HG03045 (cell line): ENCODE measurements around the gene EIF4B.
A peak's percentile ranks its signal among the peaks of the same experiment; 100 is the strongest.

ENCODE experiments used
- ATAC-seq: cut with Tn5 transposase; IDR thresholded peaks from one replicate; pipeline ENCODE4 v1.9.1; 2021; ENCODE audit warnings: mild to moderate bottlenecking, moderate library complexity; ENCODE audit not compliant: unreplicated experiment

Gene EIF4B

GRCh38 chr12:53067993-53068770 lies 61.9 kb downstream of the EIF4B start:
- ATAC-seq = no peak

DNA sequence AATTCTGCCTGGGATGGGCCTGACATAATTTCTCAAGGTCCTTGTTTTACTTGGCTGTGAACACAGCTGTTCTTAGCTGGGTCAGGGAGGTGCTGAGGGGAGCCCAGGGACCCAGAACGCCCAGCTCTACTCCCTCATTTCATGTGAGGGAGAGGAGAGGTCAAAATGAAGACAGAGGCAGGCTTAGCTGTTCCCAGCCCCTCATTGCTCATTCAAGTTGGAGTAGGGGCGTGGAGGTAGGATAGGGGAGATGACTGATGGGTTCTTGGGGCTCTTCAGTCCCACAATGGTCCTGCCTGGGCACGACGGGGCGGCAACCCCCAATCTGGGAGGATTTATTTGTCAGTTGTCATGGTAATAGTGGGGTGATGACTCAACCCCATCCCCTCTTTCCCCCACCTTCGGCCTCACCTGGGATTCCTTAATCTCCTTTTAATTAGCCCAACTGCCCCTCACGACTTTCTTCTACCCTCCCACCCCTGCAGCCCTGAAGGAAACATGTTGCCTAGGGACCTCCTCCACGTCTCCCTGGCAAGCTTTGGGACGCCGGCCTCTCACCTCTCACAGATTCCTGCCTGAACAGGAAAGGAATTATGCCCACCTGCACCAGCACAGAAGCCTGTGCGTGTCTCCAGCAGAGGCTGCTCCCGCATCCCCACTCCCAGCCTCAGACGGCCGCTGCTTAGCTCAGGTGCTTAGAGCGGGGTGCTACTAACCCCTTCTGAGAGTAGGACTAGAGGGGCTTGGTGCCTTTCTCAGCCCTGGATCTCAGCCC lies 62.7 kb downstream of the EIF4B start:
- ATAC-seq = no peak

DNA sequence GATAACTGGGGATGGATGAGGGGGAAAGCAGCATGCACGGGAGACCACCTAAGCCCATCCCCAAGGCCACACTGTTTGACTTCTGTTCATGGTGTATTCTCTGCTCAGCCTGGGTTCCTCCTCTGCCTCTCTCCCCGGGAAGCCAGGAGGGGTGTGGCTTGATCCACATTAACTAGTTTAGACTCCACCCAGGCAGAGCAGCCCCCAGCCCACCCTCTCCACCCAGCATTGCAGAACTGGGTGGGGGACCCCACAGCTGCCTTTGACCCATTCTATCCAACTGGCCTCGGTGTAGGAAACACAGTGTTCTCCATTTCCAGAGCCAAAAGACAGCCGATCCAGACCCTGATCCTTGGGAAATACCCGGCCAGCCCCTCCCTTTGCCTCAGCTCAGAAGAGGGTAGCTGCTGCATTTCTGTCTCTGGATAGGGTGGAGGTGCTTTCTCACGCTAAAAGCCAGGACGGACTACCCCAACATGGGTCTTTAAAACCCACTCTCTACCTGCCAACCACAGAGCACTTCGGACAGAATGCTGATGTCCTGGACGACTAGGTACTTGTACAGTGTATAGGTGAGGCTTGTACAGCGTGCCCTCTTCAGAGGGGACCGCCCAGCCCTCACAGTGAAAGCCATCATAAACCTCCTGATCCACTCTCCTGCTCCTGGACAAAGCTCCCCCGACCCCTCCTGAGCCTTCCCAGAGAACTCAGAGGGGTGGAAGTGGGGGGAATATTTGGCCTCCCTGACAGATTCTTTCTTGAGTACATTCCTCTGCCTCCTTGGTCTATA lies 63.6 kb downstream of the EIF4B start:
- no peak for ATAC-seq

DNA sequence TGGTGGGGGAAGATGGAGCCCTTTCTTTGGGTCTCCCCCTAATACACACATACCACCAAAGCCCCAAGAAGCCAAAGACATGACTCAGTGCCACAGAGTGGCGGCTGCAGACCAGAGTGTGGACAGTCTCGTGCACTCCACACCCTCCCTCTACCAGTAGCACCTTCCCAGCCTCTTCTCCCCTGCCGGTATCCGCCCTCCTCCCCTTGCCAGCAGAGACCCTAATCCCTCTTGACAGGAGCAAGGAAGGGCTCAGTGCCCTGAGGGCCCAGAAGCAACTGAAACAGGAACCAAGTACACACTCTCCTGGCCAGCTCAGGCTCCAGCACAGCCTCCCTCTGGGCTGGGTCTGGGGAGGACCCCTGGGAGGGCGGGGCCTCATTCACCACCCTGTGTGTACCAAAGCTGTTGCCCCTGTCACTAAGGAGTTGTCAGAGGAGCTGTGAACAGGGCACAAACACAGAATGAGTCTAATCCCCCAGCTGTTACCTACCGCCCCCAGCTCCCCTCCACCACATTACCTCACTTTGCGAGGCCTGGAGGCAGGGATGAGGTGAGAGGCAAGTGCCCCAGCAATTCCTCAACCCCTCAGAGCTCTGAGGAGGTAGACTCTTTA lies 64.7 kb downstream of the EIF4B start:
- ATAC-seq = no peak

GRCh38 chr12:53071591-53072551 lies 65.6 kb downstream of the EIF4B start:
- no peak for ATAC-seq

DNA sequence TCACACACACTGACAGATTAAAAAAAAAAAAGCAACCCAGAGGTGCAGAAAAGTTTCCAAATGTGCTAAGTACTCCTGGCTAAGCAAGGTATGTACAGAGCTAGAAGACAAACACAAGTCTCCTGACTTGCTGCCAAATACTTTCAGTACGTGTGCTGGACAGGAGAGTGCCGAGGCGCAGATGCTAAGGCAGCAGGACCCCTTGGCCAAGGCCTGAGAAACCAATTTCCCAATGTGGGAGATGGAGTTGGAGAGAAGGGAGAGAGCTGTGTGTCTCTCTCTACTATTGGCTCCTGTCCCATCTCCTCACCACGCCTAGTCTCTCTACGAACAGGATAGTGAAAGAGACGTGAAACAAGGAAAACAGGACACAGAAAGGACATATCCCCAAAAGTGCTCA lies 67.6 kb downstream of the EIF4B start:
- no peak for ATAC-seq

DNA sequence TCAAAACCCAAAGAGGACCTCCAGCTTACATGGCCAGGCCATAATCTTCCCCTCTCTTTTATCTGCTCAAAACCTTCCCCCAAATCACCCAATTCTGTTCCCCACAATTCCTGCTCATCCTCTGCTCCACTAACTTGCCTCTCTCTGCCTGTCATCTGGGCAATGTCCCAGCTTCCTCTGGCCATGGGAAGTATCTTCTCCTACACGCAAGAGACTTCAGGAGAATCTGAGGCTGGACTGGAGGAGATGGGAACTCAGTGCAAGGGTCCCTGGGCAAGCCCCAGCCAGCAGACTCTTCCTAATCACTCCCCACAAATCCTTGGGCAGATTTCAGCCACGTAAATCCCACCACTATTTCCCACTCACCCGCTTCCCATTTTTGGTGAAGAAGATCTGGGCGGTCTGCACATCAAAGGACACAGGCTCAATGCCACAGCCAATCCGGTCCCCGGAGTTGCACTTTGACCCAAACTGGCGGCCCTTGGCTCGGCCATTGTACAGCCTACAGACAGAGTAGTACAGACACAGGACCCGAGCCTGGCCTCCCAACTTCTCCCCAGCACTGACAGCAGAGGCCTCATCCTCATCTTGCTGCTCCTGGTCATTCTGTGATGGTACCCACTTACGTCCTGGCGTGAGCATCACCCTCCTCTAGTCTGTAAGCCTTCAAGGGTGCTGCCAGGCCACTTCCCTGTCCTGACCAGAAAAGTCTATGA lies 68.2 kb downstream of the EIF4B start:
- ATAC-seq = no peak

- ATAC-seq = no peak
Observed at GRCh38 chr12:53074999-53075370, 68.7 kb downstream of the EIF4B start.

GRCh38 chr12:53076461-53076860 lies 70.2 kb downstream of the EIF4B start:
- no peak for ATAC-seq

DNA sequence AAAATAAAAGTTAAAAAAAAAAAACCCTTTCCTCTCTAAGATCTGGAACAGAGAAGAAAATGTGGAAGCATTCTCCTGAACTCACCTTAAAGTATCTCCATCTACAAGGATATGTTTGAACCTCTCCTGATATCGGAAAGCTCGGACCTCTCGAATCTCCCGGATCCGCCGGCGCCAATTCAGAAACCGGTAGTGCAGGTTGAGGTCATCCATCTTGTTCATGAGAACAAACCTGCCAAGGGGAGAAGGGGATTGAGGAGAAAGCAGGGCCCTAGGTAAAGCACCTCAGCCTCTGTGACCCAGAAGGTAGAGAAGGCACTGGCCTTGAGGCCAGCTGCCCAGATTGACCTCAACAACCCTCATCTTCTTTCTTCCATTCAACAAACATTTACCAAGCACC lies 70.8 kb downstream of the EIF4B start:
- no peak for ATAC-seq

DNA sequence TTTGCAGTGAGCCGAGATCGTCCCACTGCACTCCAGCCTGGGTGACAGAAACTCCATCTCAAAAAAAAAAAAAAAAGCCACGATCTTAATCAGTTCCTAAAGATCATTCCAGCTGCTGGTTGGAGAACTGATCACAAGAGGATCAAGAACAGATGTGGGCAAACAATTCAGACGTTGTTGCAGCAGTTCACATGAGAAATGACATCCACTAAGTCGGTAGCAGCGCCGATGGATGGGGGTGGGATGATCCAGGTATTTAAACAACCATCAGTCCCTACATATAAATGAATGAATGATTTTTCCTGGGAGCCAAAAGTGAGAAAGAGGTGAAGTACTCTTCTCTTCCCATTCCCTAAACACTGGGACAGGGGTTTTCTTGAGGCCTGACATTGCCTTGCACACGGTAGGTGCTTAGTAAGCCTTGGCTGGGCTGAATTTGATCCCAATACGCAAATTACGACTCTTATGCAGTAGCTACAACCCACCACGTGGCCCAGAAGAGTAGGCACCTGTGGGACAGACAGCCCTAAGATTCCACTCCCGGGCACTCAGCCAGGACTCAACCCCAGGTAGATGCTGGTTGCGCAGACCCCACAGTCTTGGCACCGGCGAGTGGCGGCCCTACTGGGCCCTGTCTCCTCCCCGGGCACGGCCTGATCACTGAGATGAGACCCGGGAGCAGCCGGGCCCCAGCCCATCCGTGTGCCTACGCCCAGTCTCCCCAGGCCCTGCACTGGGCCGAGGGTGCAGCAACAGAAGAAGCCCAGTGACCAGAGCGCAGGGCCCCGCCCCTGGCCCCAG lies 72.4 kb downstream of the EIF4B start:
- ATAC-seq = peak; percentile 26

GRCh38 chr12:53079226-53080117 lies 73.2 kb downstream of the EIF4B start, which contains the start of gene SPRYD3:
SPRYD3 (minus strand) TSS chr12:53079390; CDS start chr12:53079333, 57 bp downstream.
- ATAC-seq = peak; percentile 97

DNA sequence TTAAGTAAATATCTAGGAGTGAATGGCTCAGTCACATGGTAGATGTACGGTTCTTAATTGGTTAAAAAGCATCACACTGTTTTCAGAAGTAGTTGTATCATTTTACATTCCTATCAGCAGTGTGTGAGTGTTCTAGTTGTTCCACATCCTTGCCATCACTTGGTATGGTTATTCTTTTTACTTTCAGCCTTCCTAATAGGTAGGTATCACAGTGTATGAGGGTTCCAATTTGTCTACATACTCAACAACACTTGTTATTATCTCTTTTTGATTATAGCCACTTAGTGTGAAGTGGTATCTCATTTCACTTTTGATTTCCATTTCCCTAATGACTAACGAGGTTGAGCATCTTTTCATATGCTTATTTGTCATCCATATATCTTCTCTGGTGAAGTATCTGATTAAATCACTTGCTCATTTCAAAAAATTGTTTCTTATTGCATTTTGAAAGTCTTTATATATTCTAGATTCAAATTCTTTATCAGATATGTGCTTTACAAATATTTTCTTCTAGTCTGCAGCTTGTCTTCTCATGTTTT lies 76.5 kb downstream of the EIF4B start:
- ATAC-seq = no peak

GRCh38 chr12:53086361-53086760 lies 80.1 kb downstream of the EIF4B start:
- no peak for ATAC-seq

GRCh38 chr12:53090105-53090504 lies 83.8 kb downstream of the EIF4B start:
- no peak for ATAC-seq

DNA sequence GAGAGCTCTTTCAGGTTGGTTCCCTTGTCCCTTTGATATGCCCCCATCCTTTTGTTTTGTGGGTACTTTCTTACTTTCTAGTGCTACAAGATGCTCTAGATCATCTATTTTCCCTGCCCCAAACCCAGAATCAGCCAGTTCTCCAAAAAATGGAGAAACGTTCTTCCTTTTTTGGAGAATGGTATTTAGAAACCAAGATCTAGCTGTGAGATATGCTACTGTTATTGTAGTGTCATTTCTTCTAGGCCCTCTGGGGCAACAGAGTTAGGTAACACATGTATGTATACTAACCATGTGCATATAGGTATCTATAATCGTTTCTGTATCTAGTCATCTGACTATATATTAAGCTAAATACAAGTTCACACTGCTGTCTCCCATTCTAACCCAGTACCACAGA lies 84.3 kb downstream of the EIF4B start:
- ATAC-seq = no peak

DNA sequence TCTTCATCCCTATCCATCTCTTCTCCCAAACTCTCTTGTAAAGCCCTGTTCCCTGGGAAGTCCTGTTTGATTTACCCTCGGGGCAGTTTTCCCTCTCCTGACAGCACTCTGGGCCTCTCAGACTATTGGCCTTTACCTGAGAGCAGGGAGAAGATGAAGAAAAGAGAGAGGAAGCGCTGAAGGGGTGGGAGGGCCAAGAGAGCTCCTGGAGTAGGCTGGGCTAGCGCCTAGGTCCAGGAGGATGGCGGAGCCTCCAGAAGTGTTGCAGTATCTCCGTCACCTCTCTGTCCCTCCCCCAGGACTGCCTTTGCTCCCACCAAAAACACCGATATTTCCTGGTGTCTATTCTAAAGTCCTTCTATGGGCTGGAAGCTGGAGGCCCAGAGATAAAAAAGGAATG lies 85.5 kb downstream of the EIF4B start:
- ATAC-seq = no peak
